GM18517 (cell line): Measurements from ENCODE around the gene CDH4.

Source experiments
- ATAC-seq: cut with Tn5 transposase; IDR thresholded peaks from one replicate; pipeline ENCODE4 v1.9.1; 2021; ENCODE audit warnings: mild to moderate bottlenecking, moderate library complexity; ENCODE audit not compliant: unreplicated experiment

CDH4 gene

DNA sequence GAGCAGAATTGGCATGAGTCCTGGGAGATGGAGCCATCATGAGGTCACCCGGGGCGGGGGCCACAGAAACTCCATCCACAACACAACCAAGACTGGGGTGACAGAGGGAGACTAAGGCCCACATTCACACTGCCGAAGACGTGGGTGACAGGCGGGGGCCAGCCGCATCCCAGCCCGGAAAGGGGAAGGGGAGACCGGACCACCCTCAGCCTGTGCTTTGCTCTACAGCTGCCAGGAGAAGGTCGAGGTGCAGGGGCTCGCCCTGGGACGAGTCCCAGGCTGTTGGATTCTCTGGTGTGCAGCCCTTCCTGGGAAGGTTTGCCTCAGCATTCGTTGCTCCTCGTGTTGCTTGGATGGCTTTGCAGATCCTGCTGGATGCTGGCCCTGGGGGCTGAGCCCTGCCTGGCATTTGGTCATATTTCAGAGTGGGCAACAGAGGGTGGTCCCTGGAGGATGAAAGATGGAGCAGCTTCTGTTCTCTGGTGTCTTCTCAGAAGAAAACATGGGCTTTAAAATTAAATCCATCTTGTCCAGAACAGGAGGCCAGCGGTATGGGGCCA, 484.8 kb downstream of the CDH4 start:
- no peak for ATAC-seq

DNA sequence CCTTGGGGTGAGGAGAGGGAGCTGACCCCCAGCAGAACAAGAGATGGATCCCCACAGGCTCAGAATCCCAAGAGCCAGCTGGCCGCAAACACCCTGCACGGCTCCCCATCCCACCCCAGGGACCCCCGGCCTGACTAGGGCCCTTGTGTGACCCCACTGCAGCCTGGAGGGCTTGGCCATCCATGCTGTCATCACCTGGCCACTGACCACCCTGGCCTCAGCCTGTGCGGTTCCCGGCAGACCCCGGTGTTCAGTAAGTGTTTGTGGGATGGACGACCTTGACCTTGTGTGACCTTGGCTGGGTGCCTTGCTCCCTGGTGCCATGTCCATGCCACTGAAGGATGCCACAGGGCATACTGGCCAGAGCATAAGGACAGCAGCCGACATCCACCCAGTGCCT, 485.3 kb downstream of the CDH4 start:
- ATAC-seq: no peak

DNA sequence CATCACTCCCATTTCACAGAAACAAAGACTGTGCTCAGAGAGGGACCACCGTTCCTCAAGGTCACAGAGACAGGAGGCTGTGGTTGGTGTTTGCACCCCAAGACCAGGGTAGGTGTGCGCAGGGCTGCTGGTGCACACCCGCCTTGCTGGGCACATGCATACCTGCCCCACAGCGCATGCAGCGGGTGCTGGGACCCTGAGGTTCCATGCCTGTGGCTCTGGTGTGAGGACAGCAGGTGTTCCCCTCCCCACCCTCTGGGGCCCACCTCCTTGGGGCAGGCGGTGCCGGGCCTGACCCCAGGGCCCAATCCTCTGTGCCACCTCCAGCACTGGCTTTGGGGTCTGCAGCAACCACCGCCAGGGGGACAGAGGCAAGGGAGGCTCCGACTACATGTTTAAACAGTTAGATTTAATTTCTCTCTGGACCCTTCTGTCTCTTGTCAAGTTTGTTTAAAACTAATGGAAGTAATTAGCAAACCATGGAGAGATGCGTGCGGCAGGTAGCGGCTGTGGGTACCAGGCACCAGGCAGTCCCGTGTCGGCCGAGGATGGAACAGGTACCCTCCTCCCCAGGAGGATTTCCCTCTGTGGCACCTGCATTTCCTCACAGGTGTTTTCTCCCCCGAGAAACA, 485.9 kb downstream of the CDH4 start:
- no peak for ATAC-seq

DNA sequence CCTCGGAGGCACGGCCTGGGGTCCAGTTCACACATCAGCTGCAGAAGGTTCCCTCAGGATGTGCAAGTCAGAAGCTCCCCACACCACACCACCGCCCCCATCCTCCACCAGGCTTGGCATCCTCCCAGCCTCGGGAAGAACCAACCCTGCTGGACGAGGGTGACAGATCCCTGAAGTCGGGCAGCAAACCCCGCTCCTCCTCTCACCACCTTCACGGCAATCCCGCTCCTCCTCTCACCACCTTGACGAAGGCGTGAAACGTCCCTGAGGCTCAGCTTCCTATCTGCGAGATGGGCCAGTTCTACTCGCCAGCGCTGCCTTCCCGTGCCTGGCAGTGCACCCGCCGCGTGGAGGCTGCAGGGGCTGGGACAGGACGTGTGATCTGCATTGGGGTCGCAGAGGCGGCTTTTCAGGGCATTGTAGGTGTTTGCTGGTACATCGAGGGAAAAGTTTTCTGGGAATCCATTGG, 486.6 kb downstream of the CDH4 start:
- no peak for ATAC-seq

DNA sequence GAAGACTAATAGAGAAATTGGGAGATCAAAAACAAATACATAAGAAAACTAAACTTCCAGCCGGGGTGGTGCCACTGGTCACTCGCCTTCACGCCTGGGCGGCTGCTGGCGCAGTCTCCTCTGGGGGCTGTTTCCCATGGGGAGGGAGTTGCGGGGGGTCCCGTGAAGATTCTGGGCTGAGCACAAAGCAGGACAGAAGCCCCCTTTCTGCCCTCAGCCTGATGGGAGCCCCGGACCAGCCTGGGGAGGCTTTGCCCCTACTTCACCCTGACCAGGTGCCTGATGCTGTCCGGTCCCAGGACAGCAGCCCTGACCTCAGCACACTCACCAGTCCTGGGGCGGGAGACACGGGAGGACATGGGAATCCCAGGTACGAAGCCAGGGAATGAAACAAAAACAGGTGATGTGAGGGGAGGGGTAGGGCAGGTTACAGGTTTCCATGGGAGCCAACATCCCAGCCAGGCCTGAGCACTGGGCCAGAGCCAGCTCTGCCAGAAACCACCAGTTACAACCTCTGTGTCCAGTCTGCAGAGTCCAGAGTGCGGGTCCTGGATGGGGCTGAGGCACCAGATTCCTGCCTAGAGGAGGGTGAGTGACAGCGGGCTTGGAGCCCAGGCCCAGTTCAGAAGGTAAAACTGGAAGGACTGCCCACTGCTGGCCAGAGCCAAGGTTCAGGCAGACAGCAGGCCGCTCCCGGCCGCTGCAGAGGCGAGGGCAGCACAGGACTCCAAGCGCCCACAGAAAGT, 487.2 kb downstream of the CDH4 start:
- no peak for ATAC-seq

DNA sequence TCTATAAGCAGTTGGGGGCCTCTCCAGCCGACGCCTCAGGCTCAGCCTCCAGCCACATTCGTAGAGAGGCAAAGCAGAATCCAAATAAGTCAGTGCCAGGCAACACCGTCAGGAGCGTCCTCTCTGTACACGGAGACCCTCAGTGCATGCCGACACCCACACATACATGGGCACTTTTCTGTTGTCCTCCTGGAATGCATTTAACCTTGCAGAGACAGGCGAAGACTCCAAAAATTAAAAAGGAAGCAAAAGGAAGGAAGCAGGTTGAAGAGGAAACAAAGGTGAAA, 487.7 kb downstream of the CDH4 start:
- ATAC-seq: no peak

DNA sequence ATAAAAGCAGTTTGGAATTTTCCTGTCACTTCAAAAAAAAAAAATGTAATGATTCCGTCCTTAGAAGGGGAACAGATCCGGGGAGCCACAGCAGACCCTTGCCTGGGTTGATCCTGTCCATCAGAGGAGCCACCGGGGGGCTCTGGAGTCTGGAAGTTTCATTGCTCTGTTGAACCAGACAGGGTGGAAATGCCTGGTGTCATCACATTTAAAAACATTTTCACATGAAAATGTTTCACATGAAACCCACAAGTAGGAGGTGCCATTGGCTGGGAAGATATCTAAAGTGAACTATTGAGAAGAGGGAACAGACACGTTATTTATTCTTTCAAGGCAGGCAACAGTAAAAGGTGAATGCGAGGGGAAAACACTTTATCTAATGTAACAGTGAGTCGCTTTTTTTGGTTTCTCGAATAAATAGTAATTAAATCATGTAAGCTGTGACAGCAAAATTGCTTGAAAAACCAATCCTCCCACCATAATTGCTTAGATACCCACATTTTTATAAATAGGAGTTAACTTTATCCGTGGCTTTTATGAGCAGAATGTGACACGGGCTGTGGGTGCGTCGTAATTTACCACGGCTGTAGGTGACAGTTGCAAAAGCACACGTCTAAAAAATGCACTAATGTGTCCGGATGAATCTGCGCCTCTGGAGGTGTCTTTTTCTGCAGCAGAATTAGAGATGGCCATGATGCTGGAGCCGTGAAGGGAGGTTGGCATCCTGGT, 490.2 kb downstream of the CDH4 start:
- no peak for ATAC-seq

DNA sequence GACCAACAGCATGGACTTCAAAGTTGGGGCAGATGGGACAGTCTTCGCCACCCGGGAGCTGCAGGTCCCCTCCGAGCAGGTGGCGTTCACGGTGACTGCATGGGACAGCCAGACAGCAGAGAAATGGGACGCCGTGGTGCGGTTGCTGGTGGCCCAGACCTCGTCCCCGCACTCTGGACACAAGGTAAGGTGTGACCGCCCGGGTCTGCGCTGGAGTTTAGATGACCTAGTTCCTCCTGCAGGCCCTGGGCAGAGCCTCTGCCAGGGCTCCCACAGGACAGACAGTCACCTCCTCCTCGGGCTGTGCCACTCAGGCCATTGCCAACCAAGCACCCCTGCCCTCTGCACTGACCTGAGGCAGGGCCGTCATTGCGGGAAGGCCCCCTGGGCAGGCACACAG, 491.5 kb downstream of the CDH4 start:
- ATAC-seq: no peak

DNA sequence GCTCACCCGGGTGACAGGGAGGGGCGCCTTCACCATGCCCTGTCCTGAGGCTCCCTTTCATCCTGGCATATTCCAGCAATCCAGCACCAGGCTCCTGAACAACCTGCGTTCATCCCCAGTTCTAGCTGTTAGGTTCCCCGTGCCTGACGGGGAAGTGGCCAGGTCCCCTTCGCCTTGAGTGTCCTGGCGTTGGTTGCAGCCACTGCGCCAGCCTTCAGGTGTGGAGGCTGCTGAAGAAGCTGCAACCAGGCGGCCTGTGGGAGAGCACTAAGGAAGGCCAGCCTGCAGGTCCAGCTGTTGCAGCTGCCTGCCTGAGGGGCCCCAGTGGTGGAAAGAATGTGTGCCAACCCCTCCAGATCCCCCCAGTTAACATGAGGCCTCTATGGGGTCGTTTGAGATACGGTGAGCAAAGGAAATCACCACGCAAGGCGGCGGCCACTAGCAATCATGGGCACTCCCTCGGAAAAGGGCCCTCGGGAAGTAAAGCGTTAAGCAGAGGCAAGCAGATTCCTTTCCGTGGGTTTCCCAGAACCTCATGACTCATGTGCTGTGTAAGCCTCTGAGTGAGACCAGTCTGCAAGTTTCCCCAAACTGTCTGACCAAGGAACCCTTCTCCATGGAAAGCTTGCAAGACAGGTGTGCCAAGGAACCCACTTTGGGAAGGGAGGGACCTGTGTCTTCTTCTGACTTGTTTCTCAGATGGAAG, 492.8 kb downstream of the CDH4 start:
- ATAC-seq: no peak

DNA sequence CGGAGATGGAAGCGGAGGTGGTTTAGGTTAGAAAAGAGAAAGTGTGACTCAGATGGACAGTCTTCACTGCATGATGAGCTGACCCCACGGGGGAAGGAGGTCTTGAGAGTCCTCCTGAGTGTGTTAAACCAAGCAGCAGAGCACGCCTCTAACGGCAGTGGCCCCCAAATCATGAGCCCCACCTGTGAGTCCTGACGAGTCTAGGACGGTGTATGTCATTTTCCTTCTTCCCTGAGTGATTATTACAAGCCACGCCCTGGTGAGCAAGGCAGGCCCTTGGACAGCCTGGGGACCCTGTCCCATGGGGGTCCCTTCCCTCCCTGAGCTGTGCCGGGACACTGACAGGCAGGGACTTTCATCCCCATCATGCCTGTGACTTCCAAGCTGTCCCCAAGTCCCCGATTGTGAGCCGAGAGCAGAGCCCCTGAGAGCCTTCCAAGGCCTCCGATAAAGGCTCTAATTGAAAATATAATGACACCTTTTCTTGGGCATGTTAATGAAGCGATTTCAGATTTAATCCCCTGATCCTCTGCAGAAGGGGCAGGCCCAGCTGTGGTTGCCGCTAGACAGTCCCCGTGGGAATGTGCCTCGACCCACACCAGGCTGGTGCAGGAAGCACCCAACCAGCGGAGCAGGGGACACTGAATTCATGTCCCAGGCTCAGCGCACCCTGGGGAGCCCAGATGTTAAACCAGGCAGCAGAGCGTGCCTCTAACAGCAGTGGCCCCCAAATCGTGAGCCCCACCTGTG, 493.5 kb downstream of the CDH4 start:
- ATAC-seq: no peak

DNA sequence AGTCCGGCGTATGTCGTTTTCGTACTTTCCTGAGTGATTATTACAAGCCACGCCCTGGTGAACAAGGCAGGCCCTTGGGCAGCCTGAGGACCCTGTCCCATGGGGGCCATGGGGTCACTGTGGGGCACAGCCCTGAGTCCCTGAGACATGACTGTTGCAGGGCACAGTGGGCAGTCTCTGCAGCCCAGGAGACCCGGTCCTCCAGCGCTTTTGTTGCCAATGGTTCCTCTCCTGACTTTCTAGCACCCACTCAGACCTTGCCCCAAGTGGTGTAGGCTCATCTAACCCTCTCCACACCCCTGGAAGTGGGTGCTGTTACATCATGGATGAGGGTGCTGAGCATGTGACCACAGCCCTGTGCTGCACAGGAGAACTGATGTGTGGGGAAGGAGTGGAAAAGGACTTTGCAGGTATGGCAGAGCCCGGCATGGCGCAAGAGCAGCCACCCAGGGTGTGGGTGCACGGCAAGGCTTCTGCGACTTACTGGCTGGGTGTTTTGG, 494.1 kb downstream of the CDH4 start:
- no peak for ATAC-seq

DNA sequence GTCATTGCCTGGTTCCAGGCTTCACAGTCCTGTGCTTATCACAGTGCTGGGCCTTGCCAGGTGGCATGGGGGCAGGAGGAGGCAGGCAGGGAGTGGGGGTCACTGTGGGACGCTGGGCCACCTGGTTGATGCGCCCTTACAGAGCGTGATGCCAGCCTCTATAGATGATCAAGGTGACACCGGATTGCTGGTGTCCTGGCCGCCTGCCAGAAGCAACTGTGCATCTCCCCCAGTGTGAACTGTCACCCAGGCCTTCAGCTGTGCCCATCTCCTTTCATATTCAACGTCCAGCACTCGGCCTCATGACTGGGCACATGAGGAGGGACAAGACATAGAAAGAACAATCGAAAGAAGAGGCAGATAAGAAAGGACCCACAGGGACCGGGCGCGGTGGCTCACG, 494.7 kb downstream of the CDH4 start:
- ATAC-seq: no peak

DNA sequence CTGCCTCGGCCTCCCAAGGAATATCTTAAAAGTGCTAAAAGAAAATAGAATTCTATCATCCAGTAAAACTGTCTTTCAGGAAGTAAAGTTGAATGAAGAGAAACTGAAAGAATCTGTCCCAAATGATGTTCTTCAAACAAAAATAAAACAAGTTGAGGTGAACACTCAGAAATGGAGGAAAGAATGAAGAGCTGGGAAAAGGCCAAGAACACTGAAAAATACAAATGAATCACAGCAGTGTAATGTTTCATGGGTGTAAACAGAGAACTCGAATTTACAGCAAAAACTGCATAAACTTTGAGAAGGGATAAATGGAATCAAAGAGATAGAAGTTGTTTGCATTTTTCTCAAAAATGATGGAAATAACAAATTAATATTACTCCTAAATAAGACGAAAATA, 496.3 kb downstream of the CDH4 start:
- ATAC-seq: no peak

DNA sequence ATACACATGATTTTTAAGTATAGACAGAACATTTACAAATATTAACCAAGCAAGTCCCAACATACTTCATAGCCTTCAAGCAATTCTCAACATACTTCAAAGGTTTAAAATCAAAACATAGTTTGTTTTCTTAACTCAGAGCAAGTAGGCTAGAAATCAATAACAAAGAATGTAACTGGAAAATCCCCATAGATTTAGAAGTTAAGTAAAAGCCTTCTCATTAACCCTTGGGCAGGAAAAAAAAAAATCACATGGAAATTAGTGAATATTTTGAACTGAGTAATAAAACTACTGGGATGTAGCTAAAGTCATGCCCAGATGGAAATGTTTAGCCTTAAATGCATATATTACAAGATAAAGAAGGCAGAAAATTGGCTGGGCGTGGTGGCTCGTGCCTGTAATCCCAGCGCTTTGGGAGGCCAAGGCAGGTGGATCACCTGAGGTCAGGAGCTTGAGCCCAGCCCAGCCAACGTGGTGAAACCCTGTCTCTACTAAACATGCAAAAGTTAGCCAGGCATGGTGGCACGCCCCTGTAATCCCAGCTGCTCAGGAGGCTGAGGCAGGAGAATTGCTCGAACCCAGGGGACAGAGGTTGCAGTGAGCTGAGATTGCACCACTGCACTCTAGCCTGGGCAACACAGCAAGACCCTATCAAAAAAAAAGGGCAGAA, 497.5 kb downstream of the CDH4 start:
- ATAC-seq: no peak

DNA sequence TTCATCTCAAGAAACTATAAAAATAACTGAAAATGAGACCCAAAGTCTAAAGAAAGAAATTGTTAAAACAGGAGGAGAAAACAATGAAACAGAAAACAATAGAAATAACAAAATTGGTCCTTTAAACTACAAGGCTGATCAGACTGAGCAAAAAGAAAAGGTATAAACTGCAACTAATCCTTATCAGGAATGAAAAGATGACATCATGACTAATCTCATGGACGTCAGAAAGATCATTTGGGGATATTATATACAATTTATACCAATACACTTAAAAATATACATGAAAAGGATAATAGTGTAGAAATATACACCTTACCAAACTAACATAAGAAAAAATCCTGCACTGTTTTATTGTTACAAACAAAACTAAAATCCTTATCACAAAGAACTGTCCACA, 498.0 kb downstream of the CDH4 start:
- ATAC-seq: no peak

DNA sequence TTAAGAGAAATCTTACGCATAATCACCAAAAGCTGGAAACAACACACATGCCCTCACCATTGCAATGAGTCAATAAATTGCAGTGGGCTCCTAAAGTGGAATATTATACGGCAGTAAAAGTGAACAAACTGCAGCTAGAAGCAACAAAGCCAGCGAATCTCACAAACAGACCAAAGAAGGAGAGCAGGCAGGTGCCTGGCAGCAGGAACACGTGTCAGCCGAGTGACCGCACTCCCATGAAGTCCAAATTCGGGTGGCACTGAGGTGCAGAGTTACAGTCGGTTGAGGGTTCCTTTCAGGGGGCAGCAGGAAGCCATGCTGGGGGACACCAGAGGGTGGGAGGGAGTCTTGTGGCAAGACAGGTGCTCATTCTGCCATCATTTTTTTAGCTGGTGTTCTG, 500.5 kb downstream of the CDH4 start:
- no peak for ATAC-seq

DNA sequence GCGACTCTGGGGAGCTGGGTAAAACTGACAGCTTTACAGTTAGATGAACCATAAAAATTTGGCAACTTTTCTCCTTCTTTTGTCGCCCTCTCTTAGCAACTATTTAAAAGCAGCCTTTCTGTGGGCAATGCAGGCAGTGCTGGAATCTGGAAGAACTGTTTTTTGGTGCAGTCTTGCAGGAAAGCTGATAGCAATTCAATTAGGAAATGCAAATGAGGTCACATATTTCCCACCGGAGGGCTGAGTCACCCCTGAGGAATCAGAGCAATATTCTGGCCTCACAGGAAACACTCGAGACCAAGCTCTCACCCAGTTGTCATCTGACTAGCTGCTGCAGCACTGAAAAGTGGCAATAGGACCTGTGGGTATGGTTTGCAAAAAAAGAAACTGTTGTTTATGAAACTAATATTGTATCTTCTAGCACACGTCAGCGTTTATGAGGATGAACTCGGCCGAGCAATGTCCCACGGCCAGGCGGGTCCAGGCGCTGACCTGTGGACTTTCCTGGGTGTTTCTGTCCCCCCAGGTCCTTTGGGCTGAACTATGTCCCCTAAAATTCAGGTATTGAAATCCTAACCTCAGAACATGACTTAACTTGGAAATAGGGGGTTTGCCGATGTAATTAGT, 501.4 kb downstream of the CDH4 start:
- no peak for ATAC-seq

DNA sequence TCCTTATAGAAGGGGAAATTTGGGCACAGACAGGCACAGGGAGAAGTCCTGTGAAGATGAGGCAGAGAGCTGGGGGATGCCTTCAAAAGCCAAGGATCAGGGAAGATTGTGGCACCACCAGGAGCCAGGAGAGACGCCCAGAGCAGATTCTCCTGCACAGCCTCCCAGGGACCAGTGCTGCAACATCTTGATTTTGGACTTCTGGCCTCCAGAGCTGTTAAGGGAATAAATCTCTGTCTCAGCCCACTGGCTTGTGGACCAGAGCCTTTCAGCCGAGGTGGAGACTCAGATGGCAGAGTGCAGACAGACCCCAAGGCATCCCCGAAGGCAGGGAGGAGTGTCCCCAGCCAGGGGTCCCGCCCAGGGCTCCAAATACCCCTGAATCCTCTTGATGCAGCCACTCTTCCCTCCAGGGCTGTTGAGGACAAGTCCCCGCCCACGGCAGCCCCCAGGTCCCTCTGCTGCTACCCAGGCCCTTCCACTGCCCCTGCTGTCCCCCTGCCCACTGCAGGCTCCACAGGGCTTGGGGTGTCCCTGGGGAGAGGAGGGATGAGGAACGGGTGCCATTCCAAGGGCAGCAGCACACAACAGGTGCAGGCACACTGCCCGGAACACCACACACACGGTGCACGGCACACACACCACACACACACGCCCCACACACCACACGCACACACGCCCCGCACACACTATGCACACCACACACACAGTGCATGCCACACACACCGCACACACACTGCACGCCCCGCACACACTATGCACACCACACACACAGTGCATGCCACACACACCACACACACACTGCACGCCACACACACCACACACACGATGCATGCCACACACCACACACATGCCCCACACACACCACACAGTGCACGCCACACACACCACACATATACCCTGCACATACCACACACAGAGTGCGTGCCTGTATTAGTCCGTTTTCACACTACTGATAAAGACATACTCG, 502.2 kb downstream of the CDH4 start:
- no peak for ATAC-seq
